Glomerular visceral epithelial cell (primary cell): Measurements from ENCODE around the gene RAMP2.
"Not testable (repeated sequence)": the region's sequence is repeated elsewhere in the genome, so short reads cannot be mapped to it uniquely, and the experiment has no call there.

ENCODE experiments used
- DNase-seq: peaks from one replicate; pipeline ENCODE4 v3.0.0-alpha.2; 2016; ENCODE audit errors: extremely low spot score

Gene RAMP2

DNA sequence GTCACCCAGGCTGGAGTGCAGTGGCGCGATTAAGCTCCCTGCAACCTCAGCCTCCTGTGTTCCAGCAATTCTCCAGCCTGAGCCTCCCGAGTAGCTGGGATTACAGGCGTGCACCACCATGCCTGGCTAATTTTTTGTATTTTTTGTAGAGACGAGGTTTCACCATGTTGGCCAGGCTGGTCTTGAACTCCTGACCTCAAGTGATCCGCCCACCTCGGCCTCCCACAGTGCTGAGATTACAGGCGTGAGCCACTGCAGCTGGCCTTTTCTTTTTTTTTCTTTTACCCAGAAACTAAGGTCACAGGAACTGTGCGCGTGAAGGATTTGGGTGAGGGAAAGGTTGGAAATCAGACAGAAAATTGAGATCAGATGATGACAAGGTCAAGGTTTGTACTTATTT, 8.9 kb downstream of the RAMP2 start:
- not testable (repeated sequence) for DNase-seq

GRCh38 chr17:42772945-42773289, 11.9 kb downstream of the RAMP2 start:
- DNase-seq: no peak

DNA sequence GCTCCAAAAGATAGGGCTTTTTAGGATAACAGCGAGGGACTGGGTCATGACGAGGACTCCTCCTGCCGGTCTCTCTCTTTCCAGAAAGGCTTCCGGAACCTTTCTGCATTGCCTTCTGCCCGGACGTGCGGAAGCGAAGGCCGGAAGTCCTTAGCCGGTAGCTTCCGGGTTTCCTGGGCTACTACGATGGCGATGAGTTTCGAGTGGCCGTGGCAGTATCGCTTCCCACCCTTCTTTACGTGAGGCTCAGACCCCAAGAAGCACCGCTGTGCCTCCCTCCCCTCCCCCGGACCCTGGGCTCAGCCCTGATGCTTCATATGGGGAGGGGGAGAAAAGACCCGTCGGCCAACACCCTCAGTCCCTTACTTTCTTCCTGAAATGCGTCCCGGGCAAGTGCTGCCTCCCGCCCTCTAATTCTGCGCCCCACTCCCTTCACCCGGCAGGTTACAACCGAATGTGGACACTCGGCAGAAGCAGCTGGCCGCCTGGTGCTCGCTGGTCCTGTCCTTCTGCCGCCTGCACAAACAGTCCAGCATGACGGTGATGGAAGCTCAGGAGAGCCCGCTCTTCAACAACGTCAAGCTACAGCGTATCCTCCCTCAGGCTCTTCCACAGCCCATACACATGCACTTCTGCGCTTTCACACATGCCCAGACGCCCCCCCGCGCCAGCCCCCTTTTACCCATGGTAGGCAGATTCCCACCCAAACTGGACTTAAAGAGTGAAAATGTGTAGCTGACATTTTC, 12.4 kb downstream of the RAMP2 start, which contains the start of gene VPS25:
VPS25 (plus strand) TSS at position 160 of the 746 bp plus-strand sequence; CDS start at position 187, 27 bp downstream.
- peak; percentile 84 for DNase-seq

- DNase-seq: peak; percentile 62
Observed at GRCh38 chr17:42774066-42774745, 13.2 kb downstream of the RAMP2 start.

- DNase-seq: peak; percentile 59
Observed at GRCh38 chr17:42775534-42776098, 14.6 kb downstream of the RAMP2 start.

DNA sequence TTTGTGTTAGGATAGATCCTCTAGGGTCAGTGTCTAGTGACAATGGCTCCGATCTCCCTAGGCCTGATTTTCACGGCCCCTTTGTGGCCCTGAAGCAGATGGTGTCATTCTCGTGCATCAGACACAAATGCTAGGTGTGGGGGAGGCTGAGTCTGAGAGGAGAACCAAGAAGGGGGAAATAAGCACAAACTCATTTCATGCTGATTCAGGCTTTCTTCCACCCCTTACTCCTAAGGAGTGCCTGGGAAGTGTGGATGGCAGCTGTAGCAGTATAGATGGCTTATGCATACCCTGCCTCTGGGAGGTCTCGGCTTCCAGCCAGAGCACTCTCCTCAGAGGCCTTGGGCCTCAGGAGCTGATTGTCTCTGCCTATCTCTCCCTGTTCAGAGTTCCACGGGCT, 17.5 kb downstream of the RAMP2 start:
- no peak for DNase-seq

- DNase-seq: no peak
Observed at GRCh38 chr17:42779304-42779935, 18.4 kb downstream of the RAMP2 start.

- DNase-seq: no peak
Observed at GRCh38 chr17:42779936-42780850, 19.2 kb downstream of the RAMP2 start, which contains the start of gene WNK4. TSS of gene WNK4 (plus strand) at chr17:42780610. CDS start at chr17:42780699, 89 bp downstream.

GRCh38 chr17:42780851-42781638, 20.0 kb downstream of the RAMP2 start:
- DNase-seq: no peak

GRCh38 chr17:42781639-42782165, 20.7 kb downstream of the RAMP2 start:
- no peak for DNase-seq

GRCh38 chr17:42782166-42783061, 21.4 kb downstream of the RAMP2 start:
- DNase-seq: no peak

DNA sequence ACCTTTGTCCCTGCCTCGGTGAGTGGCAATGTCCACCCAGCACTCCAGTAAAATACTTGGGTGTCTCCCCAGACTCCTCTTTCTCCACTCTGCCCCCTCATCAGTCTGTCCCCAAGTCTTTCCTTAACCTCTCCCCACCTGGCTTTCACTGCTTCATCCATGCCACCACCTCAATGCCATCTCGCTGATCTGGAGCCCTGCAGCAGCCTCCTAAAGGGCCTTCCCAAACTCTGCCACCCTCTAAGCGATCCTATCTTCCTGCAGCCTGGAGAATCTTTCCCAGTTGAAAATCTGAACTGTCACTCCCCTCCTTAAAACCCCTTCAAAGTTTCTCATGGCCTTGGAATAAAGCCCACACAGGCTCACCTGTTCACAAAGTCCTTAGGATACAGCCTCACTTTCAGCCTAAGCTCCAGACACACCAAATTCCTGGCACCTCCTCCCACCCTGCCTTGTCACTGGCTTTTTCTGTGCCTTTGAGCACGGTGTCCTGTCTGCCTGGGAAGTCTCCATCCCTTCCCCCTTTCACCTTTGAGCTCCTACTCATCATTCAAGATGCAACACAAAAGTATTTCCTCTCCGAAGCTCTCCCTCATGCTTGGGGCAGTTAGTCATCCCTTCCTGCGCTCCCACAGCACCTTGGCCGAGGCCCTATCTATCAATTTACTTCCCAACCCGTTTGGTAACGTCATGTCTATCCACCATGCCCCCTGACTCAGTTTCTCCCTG, 22.2 kb downstream of the RAMP2 start:
- peak; percentile 61 for DNase-seq

DNA sequence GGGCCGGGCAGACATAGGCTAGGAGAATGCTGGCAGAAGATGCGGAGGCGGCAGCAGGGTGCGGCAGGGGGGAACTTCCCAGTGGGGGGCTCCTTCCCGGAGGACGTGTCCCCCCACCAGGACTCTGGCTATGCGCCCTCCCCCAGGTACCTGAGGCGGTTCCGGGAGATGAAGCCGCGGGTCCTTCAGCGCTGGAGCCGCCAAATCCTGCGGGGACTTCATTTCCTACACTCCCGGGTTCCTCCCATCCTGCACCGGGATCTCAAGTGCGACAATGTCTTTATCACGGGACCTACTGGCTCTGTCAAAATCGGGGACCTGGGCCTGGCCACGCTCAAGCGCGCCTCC, 22.7 kb downstream of the RAMP2 start:
- no peak for DNase-seq

GRCh38 chr17:42784409-42784808, 23.4 kb downstream of the RAMP2 start:
- no peak for DNase-seq

DNA sequence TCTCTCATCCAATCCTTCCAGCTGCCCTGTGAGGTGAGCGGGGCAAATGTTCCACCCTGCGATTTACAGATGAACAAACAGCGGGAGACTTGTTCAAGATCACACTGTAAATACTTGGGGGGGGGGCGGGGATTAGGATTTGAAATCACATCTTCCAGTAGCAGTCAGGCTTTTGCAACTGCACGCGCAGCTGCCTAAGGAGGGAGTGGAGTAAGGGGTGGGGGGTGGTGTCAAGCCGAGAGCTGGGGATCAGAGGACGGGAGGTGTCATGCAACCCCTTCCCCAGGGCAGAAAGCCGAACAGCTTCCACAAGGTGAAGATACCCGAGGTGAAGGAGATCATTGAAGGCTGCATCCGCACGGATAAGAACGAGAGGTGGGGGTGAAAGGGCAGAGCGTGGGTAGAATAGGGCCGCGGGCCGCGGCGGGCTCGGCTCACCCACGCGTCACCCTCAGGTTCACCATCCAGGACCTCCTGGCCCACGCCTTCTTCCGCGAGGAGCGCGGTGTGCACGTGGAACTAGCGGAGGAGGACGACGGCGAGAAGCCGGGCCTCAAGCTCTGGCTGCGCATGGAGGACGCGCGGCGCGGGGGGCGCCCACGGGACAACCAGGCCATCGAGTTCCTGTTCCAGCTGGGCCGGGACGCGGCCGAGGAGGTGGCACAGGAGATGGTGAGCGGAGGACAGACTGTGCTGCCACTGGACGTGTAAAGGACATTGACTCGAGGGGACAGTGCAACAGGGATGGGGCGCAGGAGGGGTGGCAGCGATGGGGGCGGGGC, 24.0 kb downstream of the RAMP2 start:
- no peak for DNase-seq

DNA sequence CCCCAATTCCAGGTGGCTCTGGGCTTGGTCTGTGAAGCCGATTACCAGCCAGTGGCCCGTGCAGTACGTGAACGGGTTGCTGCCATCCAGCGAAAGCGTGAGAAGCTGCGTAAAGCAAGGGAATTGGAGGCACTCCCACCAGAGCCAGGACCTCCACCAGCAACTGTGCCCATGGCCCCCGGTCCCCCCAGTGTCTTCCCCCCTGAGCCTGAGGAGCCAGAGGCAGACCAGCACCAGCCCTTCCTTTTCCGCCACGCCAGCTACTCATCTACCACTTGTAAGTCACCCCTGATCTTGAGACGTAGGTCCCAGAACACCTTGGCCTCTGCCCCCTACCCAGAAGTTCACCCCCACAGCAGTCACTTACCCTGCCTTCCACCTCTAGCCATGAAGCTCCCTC, 26.2 kb downstream of the RAMP2 start:
- no peak for DNase-seq

DNA sequence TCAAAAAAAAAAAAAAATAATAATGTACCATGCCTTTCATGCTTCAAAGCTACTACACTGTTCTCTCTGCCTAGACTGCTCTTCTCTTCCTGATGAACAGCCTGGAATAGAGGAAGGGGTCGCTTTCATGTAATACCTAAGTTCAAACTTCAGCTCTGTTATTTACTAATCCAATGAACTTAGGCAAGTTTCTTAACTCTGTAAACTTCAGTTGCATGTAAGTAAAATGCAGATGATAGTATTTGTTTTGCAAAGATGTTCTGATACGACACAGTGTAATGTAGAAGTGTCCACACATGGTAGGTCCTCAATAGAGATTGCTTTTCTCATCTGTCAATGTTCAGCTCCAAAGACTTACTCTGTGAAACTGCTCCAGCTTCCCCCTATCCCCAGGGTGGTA, 30.9 kb downstream of the RAMP2 start:
- DNase-seq: no peak

DNA sequence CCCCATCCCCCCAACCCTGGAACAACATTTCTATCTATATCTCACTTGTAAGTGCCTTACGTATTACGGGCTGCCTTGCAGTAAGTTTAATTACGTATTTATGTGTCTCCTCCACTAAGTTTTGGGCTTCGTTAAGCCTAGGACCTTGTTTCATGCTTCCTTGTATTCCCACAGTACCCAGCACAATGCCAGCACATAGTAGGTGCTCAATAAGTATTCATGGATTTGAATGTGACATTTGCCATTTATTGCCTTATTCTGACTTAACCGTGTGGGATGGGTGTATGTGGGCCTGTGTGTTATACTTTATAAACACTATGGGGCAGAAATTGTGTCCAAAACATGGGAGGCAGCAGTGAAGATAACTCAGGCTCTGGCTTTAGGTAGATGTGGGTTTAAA, 31.5 kb downstream of the RAMP2 start:
- DNase-seq: no peak
